IPS-20b (cell line): ENCODE measurements around the gene CABLES1.
"Not testable (repeated sequence)": the region's sequence is repeated elsewhere in the genome, so short reads cannot be mapped to it uniquely, and the experiment has no call there.

Experiments
- H3K27ac ChIP-seq: one replicate; pipeline ENCODE4 v1.5.1; 2013; ENCODE audit warnings: low read length
- H3K27me3 ChIP-seq: 2 replicates; pipeline ENCODE4 v1.6.1; 2013; ENCODE audit warnings: mild to moderate bottlenecking, low read length, inconsistent platforms; ENCODE audit not compliant: insufficient read depth
- H3K36me3 ChIP-seq: 2 replicates; pipeline ENCODE4 v1.6.1; 2013; ENCODE audit warnings: low read depth, mild to moderate bottlenecking, inconsistent platforms, low read length, moderate library complexity; ENCODE audit not compliant: insufficient read depth
- H3K4me1 ChIP-seq: 2 replicates; pipeline ENCODE4 v1.6.1; 2013; ENCODE audit warnings: mild to moderate bottlenecking, control low read depth, inconsistent platforms, low read length, moderate library complexity; ENCODE audit not compliant: insufficient read depth
- H3K4me3 ChIP-seq: 2 replicates; pipeline ENCODE4 v1.5.1; 2013; ENCODE audit warnings: mild to moderate bottlenecking, low read length, inconsistent platforms
- H3K9ac ChIP-seq: 2 replicates; pipeline ENCODE4 v1.6.1; 2013; ENCODE audit warnings: low read depth, mild to moderate bottlenecking, inconsistent platforms, low read length, moderate library complexity
- H3K9me3 ChIP-seq: 2 replicates; pipeline ENCODE4 v1.6.1; 2013; ENCODE audit warnings: mild to moderate bottlenecking, low read depth, low read length, inconsistent platforms; ENCODE audit not compliant: insufficient read depth

CABLES1 gene

DNA sequence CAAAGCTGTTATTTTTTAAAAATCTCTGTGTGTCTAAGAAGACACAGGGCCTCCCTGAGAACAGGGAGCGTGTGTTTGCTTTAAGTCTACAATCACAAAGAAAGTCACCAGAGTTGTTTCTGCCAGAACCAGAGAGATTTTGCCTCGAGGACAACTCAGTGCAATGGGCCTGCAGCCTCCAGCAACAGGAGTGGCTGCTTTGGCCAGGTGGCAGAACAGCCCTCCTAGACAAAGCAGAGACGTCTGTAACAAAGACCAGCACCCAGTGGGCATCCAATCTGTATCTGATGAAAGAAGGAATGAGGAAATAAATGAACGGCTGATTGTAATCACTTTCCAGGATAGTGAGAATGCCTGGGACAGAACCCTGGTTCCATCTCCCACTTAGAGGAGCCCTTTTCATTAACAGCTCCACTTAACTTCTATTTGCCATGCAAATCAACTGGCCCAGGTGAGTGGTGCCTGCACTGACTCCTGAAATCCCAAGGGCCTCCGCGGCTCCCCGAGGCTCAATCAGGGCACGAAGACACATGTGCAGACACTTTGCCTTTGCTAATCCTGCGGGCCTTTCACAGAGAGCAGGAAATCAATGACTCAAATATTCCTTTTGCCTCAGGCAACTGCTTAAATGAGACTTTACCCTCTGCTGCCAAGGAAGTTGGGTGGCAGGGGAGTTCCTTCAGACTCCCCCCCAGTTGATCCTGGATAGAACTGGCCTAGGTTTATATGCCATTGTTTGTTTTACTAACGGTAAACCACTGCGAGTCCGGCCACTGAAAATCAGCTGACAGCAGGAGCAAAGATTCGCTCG, 146.5 kb downstream of the CABLES1 start:
- no peaks in the 10 kb centered on the region for H3K27me3 ChIP-seq
- peaks cover 25% of the 10 kb centered on the region for H3K4me1 ChIP-seq
- peak overlapping the region; percentile 72 for H3K27ac ChIP-seq
- H3K9ac ChIP-seq = peak overlapping the region; percentile 22; the same call in 1 of the 2 replicates
- H3K4me3 ChIP-seq = no peak overlapping the region
- peaks cover 9% of the 10 kb centered on the region for H3K9me3 ChIP-seq
- no peaks in the 10 kb centered on the region for H3K36me3 ChIP-seq

DNA sequence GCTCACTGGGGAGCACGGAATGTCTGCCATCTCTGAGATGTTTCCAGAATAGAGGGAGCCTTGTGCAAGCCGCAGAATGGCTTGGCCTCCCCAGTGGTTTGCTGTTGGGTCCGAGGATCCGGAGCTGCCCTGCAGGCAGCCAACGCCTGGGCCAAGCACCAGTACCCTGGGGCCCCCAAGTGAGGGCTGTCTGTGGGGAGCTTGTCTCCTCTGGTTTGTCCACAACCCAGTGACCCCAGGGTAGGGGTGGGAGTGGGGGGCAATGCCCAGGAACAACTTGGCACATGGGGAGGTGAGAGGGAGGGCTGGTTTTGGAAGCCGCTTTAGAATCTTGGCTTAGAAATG, 147.1 kb downstream of the CABLES1 start:
- H3K27me3 ChIP-seq = no peaks in the 10 kb centered on the region
- H3K9me3 ChIP-seq = peaks cover 9% of the 10 kb centered on the region
- peak overlapping the region; percentile 72 for H3K27ac ChIP-seq
- H3K4me3 ChIP-seq = no peak overlapping the region
- peak overlapping the region; percentile 22; the same call in 1 of the 2 replicates for H3K9ac ChIP-seq
- H3K4me1 ChIP-seq = peaks cover 25% of the 10 kb centered on the region
- no peaks in the 10 kb centered on the region for H3K36me3 ChIP-seq

DNA sequence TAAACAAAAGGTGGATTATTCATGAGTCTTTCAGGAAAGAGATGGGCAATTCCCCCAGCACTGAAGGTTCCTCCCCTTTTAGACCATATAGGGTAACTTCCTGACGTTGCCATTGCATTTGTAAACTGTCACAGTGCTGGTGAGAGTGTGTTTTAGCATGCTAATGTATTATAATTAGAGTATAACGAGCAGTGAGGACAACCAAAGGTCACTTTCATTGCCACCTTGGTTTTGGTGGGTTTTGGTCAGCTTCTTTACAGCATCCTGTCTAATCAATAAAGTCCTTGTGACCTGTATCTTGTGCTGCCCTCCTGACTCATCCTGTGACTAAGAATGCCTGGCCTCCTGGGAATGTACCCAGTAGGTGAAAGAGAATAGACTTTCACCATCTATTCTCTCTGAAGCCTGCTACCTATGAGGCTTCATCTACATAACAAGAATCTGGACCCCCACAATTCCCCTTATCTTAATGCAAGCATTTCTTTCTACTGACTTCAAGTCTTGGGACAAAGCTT, 148.7 kb downstream of the CABLES1 start:
- H3K4me3 ChIP-seq = peak overlapping the region; percentile 39; the same call in 1 of the 2 replicates
- no peaks in the 10 kb centered on the region for H3K9me3 ChIP-seq
- H3K4me1 ChIP-seq = peaks cover 25% of the 10 kb centered on the region
- H3K27ac ChIP-seq = peak overlapping the region; percentile 96
- H3K9ac ChIP-seq = peak overlapping the region; percentile 77; the same call in 1 of the 2 replicates
- no peaks in the 10 kb centered on the region for H3K36me3 ChIP-seq
- H3K27me3 ChIP-seq = no peaks in the 10 kb centered on the region

DNA sequence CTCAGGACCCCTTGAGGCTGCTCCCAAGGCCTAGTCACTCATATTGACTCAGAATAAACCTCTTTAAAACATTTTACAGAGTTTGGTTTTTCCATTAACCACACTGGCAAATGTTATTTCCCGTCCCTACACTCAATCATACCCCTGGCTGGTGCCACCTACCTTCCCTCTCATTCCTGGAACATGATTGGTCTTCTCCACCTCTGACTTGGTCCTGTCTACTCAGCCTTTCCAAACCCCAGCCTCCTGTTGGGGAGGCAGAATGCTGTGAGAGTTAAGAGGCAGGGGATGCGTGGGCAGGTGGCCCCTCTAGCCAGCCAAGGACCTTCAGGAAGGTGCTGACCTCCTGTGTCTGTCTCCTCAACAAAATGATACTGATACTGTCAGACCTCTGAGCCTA, 149.3 kb downstream of the CABLES1 start:
- Histone ChIP-seq H3K4me1 (peaks cover 25% of the 10 kb centered on the region), H3K27me3 (no peaks in the 10 kb centered on the region), H3K4me3 (peak overlapping the region; percentile 39), H3K9me3 (no peaks in the 10 kb centered on the region), H3K9ac (peak overlapping the region; percentile 77), H3K36me3 (no peaks in the 10 kb centered on the region), H3K27ac (peak overlapping the region; percentile 96)

DNA sequence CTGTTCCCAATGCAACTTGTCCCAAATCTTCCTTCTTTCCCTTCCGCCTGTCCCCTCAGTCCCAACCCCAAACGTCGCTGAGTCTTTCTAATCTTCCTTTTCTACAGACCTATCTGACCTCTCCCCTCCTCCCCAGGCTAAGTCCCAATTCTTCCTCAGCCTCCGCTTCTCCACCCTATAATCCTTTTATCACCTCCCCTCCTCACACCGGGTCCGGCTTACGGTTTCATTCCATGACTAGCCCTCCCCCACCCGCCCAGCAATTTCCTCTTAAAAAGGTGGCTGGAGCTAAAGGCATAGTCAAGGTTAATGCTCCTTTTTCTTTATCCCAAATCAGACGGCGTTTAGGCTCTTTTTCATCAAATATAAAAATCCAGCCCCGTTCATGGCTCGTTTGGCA, 150.3 kb downstream of the CABLES1 start:
- not testable (repeated sequence) for H3K27ac ChIP-seq, H3K4me3 ChIP-seq, H3K36me3 ChIP-seq, H3K27me3 ChIP-seq, H3K9me3 ChIP-seq
- H3K4me1 ChIP-seq = peaks cover 25% of the 10 kb centered on the region
- H3K9ac ChIP-seq = peak overlapping the region; percentile 77; the same call in 1 of the 2 replicates

DNA sequence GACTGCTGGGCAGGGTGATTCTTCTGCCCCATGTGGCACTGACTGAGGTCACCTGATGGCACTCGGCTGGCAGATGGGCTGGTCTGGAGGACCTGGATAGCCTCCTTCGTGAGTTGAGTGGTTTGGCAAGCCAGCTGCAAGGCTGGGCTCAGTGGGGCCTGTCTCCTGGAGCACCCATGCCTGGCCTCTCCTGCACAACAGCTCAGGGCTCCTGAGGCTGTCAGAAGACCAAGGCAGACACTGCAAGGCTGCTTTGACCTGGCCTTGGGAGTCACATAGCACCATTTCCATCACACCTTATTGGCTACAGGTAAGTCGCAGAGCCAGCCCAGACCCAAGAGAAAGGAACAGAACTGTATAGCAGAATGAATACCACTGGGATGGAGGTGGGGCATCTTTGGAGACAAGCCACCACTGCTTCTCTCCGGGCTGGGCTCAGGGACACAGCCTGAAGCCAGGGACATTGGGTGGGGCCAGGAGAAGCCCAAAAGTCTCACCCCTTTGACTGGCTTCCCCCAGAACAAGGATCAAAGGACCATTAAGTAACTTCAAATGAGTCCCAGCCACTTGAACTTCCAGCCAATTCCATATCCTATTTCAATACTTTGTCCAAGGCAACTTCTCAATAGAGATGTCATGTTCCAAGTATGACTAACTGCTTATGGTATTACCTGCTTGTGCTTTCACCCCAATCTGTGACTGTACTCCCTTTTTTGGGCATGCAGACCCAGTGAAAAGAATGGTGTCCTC, 156.3 kb downstream of the CABLES1 start:
- Histone ChIP-seq H3K9ac (no peak overlapping the region), H3K4me1 (no peaks in the 10 kb centered on the region), H3K9me3 (no peaks in the 10 kb centered on the region), H3K4me3 (no peak overlapping the region), H3K27ac (no peak overlapping the region), H3K27me3 (no peaks in the 10 kb centered on the region), H3K36me3 (no peaks in the 10 kb centered on the region)

DNA sequence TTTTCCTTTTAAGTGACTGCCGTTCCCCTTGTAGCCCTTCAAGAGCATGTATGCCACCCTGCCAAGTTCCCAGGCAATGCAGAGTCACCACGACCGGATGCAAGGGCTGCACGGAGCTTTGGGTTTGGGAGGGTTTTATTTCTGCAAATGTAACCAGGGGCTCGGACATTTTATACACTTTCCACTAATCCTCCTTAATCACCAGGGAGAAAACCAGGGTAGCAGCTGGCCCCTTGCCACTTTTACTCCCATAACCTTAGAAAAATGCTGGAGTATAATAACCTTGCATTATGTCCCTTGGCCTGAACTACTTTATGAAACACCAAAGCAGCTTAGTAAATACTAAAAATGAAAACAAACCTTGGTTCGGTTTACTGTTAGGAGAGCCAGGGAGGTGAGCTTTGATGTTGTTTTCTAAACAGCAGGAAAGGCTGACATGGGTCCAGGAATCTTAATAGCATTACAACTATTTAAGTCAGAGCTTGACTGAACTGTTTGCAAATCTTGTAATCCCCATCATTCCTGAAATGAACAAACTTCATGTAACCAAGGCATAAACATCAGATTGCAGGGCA, 165.0 kb downstream of the CABLES1 start:
- no peaks in the 10 kb centered on the region for H3K36me3 ChIP-seq
- no peak overlapping the region for H3K4me3 ChIP-seq
- H3K27me3 ChIP-seq = no peaks in the 10 kb centered on the region
- H3K4me1 ChIP-seq = 0 out of 2 replicates have a peak, but pooled peaks cover 4% of the 10 kb centered on the region
- H3K9me3 ChIP-seq = no peaks in the 10 kb centered on the region
- no peak overlapping the region for H3K9ac ChIP-seq
- no peak overlapping the region for H3K27ac ChIP-seq

DNA sequence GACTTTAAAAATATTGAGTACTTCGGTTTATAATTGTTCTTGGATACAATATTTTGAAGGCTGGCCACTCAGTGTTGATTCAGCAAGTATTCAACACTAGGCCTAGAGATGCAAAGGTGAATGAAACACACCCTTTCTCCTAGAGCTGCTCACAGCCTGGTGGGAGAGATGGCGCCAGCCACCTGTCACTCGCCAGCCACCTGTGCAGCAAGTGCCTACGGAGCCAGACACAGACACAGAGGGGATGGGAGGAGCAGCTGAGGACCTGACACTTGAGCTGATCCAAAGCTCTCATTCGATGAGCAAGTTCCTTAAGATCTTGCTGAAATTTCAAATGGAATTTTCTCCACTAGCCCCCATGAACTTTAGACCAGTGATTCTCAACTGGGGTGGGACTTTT, 166.7 kb downstream of the CABLES1 start:
- H3K9me3 ChIP-seq = no peaks in the 10 kb centered on the region
- no peak overlapping the region for H3K4me3 ChIP-seq
- H3K36me3 ChIP-seq = no peaks in the 10 kb centered on the region
- no peak overlapping the region for H3K27ac ChIP-seq
- H3K4me1 ChIP-seq = 0 out of 2 replicates have a peak, but pooled peaks cover 4% of the 10 kb centered on the region
- H3K27me3 ChIP-seq = no peaks in the 10 kb centered on the region
- no peak overlapping the region for H3K9ac ChIP-seq

DNA sequence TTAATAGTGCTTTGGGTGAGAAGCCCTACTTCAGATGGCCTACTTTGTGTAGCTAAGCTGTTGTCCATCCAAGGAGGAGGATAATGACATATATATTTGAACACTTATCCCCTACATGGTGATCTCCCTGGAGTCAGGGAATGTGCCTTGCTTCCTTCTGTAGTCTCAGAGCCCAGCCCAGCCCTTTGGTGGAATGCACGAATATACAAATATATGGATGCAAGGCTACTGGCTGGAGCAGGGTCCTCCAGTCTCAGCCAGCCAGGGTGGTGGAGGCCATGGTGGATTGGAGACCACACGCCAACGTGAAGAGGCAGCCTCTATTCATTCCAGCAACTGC, 167.2 kb downstream of the CABLES1 start:
- Histone ChIP-seq H3K27ac (no peak overlapping the region), H3K27me3 (no peaks in the 10 kb centered on the region), H3K9ac (no peak overlapping the region), H3K4me3 (no peak overlapping the region), H3K9me3 (no peaks in the 10 kb centered on the region), H3K36me3 (no peaks in the 10 kb centered on the region), H3K4me1 (0 out of 2 replicates have a peak, but pooled peaks cover 4% of the 10 kb centered on the region)

DNA sequence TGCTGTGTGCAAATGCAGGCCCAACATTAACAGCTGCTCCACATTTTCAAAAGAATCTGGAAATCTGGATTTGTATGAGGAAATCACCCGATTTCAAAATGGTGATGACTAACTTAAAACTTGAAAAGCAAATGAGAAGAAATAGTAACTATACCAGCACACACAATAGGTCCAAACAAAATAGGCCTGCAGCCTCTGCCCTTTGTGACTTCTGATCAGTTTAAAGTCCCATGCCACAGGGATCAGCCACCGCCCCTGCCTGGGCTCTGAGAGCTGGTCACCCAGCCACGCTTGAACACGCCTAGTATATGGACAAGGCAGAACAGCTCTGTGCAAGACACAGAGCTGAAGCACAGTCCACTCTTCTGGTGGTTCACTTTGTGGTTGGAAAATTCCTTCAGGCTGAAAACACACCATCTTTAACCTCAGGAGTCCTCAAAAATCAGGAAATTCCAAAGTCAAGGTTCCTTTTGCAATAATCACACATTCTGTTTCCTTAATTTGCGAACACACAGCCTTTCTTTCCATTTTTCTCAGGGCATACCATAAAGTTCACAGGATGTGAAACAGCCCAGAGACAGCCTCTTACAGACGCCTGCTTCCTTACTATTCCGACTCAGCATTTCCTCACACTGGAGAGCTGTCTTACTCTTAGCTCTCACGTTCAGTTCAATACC, 167.7 kb downstream of the CABLES1 start:
- Histone ChIP-seq H3K4me1 (0 out of 2 replicates have a peak, but pooled peaks cover 4% of the 10 kb centered on the region), H3K36me3 (no peaks in the 10 kb centered on the region), H3K9me3 (no peaks in the 10 kb centered on the region), H3K9ac (no peak overlapping the region), H3K4me3 (no peak overlapping the region), H3K27ac (no peak overlapping the region), H3K27me3 (no peaks in the 10 kb centered on the region)

DNA sequence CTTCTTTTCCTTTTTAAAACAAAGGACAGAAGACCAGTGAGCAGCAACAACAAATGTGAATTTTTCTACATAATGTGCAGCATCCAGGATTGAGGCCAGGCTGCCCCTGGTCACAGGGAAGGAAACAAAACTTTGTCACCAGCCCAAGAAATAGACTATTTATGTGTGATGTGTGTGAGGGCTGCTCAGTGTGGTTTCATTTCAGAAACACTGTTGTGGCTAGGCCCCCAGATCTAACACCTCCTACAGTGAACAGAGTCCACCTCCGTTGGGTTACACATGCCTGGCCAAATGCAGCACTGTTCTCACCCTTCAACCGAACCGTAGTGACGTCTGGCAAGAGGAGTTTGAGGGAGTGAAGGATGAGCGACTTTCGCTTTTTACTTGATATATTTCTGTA, 171.5 kb downstream of the CABLES1 start:
- no peak overlapping the region for H3K27ac ChIP-seq
- H3K4me3 ChIP-seq = no peak overlapping the region
- H3K36me3 ChIP-seq = no peaks in the 10 kb centered on the region
- no peaks in the 10 kb centered on the region for H3K9me3 ChIP-seq
- no peaks in the 10 kb centered on the region for H3K27me3 ChIP-seq
- 0 out of 2 replicates have a peak, but pooled peaks cover 4% of the 10 kb centered on the region for H3K4me1 ChIP-seq
- H3K9ac ChIP-seq = no peak overlapping the region
